ENCODE data around the gene RCBTB1.

- TF ChIP-seq CTCF (IDR thresholded peaks at IDR 0.05) (no peak), EP300 (IDR thresholded peaks at IDR 0.05) (no peak)
These were observed 52.8 kb downstream of the RCBTB1 start for GRCh38 chr13:49532593-49532992.
